Liver (tissue), 9 donors: ENCODE results near the gene EPHA6. TPM values are rescaled to one million over a fixed set of nuclear protein-coding genes. Genes with fewer than 3 reads are reported as not detected.

ENCODE experiments used
- DNase-seq: peaks from one replicate; pipeline ENCODE4 v3.0.0-alpha.2; 2017; ENCODE audit warnings: low spot score
- H3K27ac ChIP-seq, 2 donors: one replicate each; pipeline ENCODE4 v1.7.0; 2013; ENCODE audit warnings: inconsistent platforms in 2 of 2, low read length in 2 of 2, control low read depth in 1 of 2, low read depth in 1 of 2, mild to moderate bottlenecking in 1 of 2
- H3K27me3 ChIP-seq, 4 donors: one replicate each; pipeline versions ENCODE4 v1.6.1 to v1.7.0; 2013; ENCODE audit warnings: low read length in 3 of 4, inconsistent platforms in 1 of 4, mild to moderate bottlenecking in 1 of 4, moderate library complexity in 1 of 4; ENCODE audit not compliant: control insufficient read depth in 4 of 4, insufficient read depth in 4 of 4
- H3K36me3 ChIP-seq, 4 donors: one replicate each; pipeline versions ENCODE4 v1.6.1 to v1.7.0; 2013; ENCODE audit warnings: low read length in 3 of 4, mild to moderate bottlenecking in 3 of 4, low read depth in 1 of 4, moderate library complexity in 1 of 4; ENCODE audit not compliant: control insufficient read depth in 4 of 4, insufficient read depth in 3 of 4
- H3K4me1 ChIP-seq, 4 donors: one replicate each; pipeline versions ENCODE4 v1.6.1 to v1.7.0; 2013; ENCODE audit warnings: low read length in 3 of 4, mild to moderate bottlenecking in 3 of 4, moderate library complexity in 1 of 4; ENCODE audit not compliant: control insufficient read depth in 4 of 4, insufficient read depth in 4 of 4
- H3K4me3 ChIP-seq, 3 donors: one replicate each; pipeline versions ENCODE4 v1.6.1 to v1.7.0; 2013; ENCODE audit warnings: low read length in 3 of 3, control low read depth in 1 of 3, low read depth in 1 of 3, mild to moderate bottlenecking in 1 of 3
- H3K9ac ChIP-seq, 2 donors: one replicate each; pipeline ENCODE4 v1.7.0; 2013; ENCODE audit warnings: low read length in 2 of 2, mild to moderate bottlenecking in 2 of 2, moderate library complexity in 2 of 2, control low read depth in 1 of 2, low read depth in 1 of 2
- H3K9me3 ChIP-seq, 4 donors: one replicate each; pipeline versions ENCODE4 v1.6.1 to v1.7.0; 2013; ENCODE audit warnings: low read length in 3 of 4; ENCODE audit not compliant: control insufficient read depth in 4 of 4
- ATF3 ChIP-seq: IDR thresholded peaks from 2 replicates; pipeline ENCODE4 v1.6.1; 2016; ENCODE audit warnings: antibody characterized with exemption
- CTCF ChIP-seq: fragments of 150-350 bp; IDR thresholded peaks from 2 replicates; pipeline ENCODE4 v1.5.1; 2017; ENCODE audit warnings: improper control_type of control experiment, low read depth, low read length; ENCODE audit not compliant: missing input control
- EGR1 ChIP-seq, 2 donors: IDR thresholded peaks; 2 replicates each; pipeline ENCODE4 v1.6.1; 2016 to 2018; ENCODE audit warnings: antibody characterized with exemption in 2 of 2, low read depth in 2 of 2
- FOXA1 ChIP-seq: IDR thresholded peaks from 2 replicates; pipeline ENCODE4 v1.6.1; 2016; ENCODE audit warnings: antibody characterized with exemption
- FOXA2 ChIP-seq: IDR thresholded peaks from 2 replicates; pipeline ENCODE4 v1.6.1; 2016; ENCODE audit warnings: antibody characterized with exemption
- GABPA ChIP-seq, 2 donors: IDR thresholded peaks in 1 of 2; conservative IDR thresholded peaks in 1 of 2; 2 replicates each; pipeline ENCODE4 v1.6.1; 2016; ENCODE audit warnings: antibody characterized with exemption in 2 of 2, mild to moderate bottlenecking in 1 of 2, moderate library complexity in 1 of 2
- HNF4A ChIP-seq, 2 donors: conservative IDR thresholded peaks; 2 replicates each; pipeline ENCODE4 v1.6.1; 2016; ENCODE audit warnings: antibody characterized with exemption in 2 of 2, mild to moderate bottlenecking in 2 of 2
- HNF4G ChIP-seq: IDR thresholded peaks from 2 replicates; pipeline ENCODE4 v1.6.1; 2016; ENCODE audit warnings: antibody characterized with exemption
- JUND ChIP-seq, 2 donors: IDR thresholded peaks; 2 replicates each; pipeline ENCODE4 v1.6.1; 2016; ENCODE audit warnings: antibody characterized with exemption in 2 of 2
- MAX ChIP-seq: IDR thresholded peaks from 2 replicates; pipeline ENCODE4 v1.6.1; 2016; ENCODE audit warnings: antibody characterized with exemption
- NR2F2 ChIP-seq: IDR thresholded peaks from 2 replicates; pipeline ENCODE4 v1.6.1; 2016; ENCODE audit warnings: antibody characterized with exemption
- RAD21 ChIP-seq, 2 donors: IDR thresholded peaks; 2 replicates each; pipeline ENCODE4 v1.6.1; 2016; ENCODE audit warnings: antibody characterized with exemption in 2 of 2, mild to moderate bottlenecking in 2 of 2
- RXRA ChIP-seq, 2 donors: IDR thresholded peaks; 2 replicates each; pipeline ENCODE4 v1.6.1; 2017 to 2018; ENCODE audit warnings: antibody characterized with exemption in 2 of 2, mild to moderate bottlenecking in 1 of 2
- SP1 ChIP-seq: IDR thresholded peaks from 2 replicates; pipeline ENCODE4 v1.6.1; 2018; ENCODE audit warnings: antibody characterized with exemption, mild to moderate bottlenecking
- TAF1 ChIP-seq: conservative IDR thresholded peaks from 2 replicates; pipeline ENCODE4 v1.6.1; 2016; ENCODE audit warnings: antibody characterized with exemption, mild to moderate bottlenecking
- YY1 ChIP-seq: IDR thresholded peaks from 2 replicates; pipeline ENCODE4 v1.6.1; 2016; ENCODE audit warnings: antibody characterized with exemption, mild to moderate bottlenecking
- ZBTB33 ChIP-seq: IDR thresholded peaks from 2 replicates; pipeline ENCODE4 v1.6.1; 2016; ENCODE audit warnings: antibody characterized with exemption
- WGBS: extraction: QIAGEN DNeasy Blood & Tissue Kit; methylation state at CpG from one replicate; pipeline ENCODE4 v1.1.7; 2013; 5-methylcytosine and 5-hydroxymethylcytosine counted together
- polyA plus RNA-seq, 2 donors: library from polyadenylated mRNA; stranded (reverse) in 1 of 2; unstranded in 1 of 2; fragments of 200-250 nt in 1 of 2; fragments of >200 nt in 1 of 2; fragmentation: Nextera tagmentation in 1 of 2; extraction: Ambion mirVana in 1 of 2; gene quantifications; one replicate each; pipeline versions ENCODE4 v1.2.1 to v1.2.3, GENCODE V29; 2013 to 2015
- total RNA-seq, 2 donors: library from RNA; depleted of rRNA; stranded (reverse); fragments of >200 nt; gene quantifications; one replicate each; pipeline ENCODE4 v1.2.3, GENCODE V29; 2014
- donor health status: healthy.
- donor health status: healthy.
- donor health status: healthy.
- donor health status: healthy.
- donor health status: healthy.

The EPHA6 gene
- total and polyA plus RNA-seq, 4 donors = 0.05 to 0.17 (median 0.05) TPM; not detected in 1

- Histone ChIP-seq H3K27ac (no peak overlapping the region), H3K4me1 (no peaks in the 10 kb centered on the region), H3K27me3 (no peaks in the 10 kb centered on the region), H3K9me3 (no peaks in the 10 kb centered on the region), H3K4me3 (no peak overlapping the region), H3K9ac (no peak overlapping the region), H3K36me3 (no peaks in the 10 kb centered on the region)
- no peak for TF ChIP-seq TAF1
- no peak for TF ChIP-seq NR2F2
- WGBS = 66% methylated on average over 5 of the region's 5 CpGs
- no peak for DNase-seq
These were observed 418.1 kb downstream of the EPHA6 start for GRCh38 chr3:97232393-97233034.

- Histone ChIP-seq H3K9me3 (no peaks in the 10 kb centered on the region), H3K4me1 (no peaks in the 10 kb centered on the region), H3K27ac (no peak overlapping the region), H3K4me3 (no peak overlapping the region), H3K27me3 (no peaks in the 10 kb centered on the region), H3K9ac (no peak overlapping the region), H3K36me3 (no peaks in the 10 kb centered on the region)
- DNase-seq = no peak
- TF ChIP-seq ZBTB33 (no peak), FOXA1 (no peak), EGR1 (IDR thresholded peaks at IDR 0.05; ENCODE audit: low read depth in 2 of 2) (no peak), YY1 (no peak), NR2F2 (no peak), GABPA (IDR thresholded peaks at IDR 0.05 in 1 of 2, conservative IDR thresholded peaks at IDR 0.05 in 1 of 2) (no peak), JUND (IDR thresholded peaks at IDR 0.05) (no peak), ATF3 (no peak), RXRA (IDR thresholded peaks at IDR 0.05) (no peak), FOXA2 (no peak), HNF4G (no peak), MAX (no peak), CTCF (no peak), HNF4A (conservative IDR thresholded peaks at IDR 0.05) (no peak), SP1 (no peak), RAD21 (IDR thresholded peaks at IDR 0.05) (no peak)
These were observed 420.8 kb downstream of the EPHA6 start for GRCh38 chr3:97235179-97235578.
